GM18505 (cell line): Measurements from ENCODE around the gene MAS1.

Experiments used
- ATAC-seq: cut with Tn5 transposase; IDR thresholded peaks from one replicate; pipeline ENCODE4 v1.9.1; 2021; ENCODE audit not compliant: unreplicated experiment
- POLR2A ChIP-seq: IDR thresholded peaks from 4 replicates; pipeline ENCODE4 v1.6.1; 2011; ENCODE audit warnings: borderline replicate concordance; ENCODE audit not compliant: insufficient read depth, insufficient read length; ENCODE audit errors: extremely low read depth

Gene MAS1

GRCh38 chr6:159890201-159890600 lies 587 bp upstream of the MAS1 start:
- TF ChIP-seq POLR2A, result no peak
- ATAC-seq, result no peak

GRCh38 chr6:159892053-159892452 lies 1.3 kb downstream of the MAS1 start:
- TF ChIP-seq POLR2A, result no peak
- ATAC-seq, result no peak

- TF ChIP-seq POLR2A, result no peak
- no peak for ATAC-seq
Observed at GRCh38 chr6:159893064-159893463, 2.3 kb downstream of the MAS1 start.

- TF ChIP-seq POLR2A, result no peak
Observed at GRCh38 chr6:159894991-159895390, 4.2 kb downstream of the MAS1 start.

GRCh38 chr6:159897603-159898002 lies 6.8 kb downstream of the MAS1 start:
- no peak for ATAC-seq
- no peak for TF ChIP-seq POLR2A

More at GRCh38 chr6:159894991-159895390, 4.2 kb downstream of the MAS1 start:
- no peak for ATAC-seq

GRCh38 chr6:159898519-159898918 lies 7.7 kb downstream of the MAS1 start:
- no peak for ATAC-seq
- TF ChIP-seq POLR2A, result no peak

GRCh38 chr6:159899994-159900745 lies 9.4 kb downstream of the MAS1 start:
- no peak for ATAC-seq
- no peak for TF ChIP-seq POLR2A

- no peak for TF ChIP-seq POLR2A
- no peak for ATAC-seq
Observed at GRCh38 chr6:159902620-159903019, 11.8 kb downstream of the MAS1 start.

GRCh38 chr6:159904497-159904911 lies 13.7 kb downstream of the MAS1 start:
- peak; percentile 56 for ATAC-seq

GRCh38 chr6:159906400-159906799 lies 15.6 kb downstream of the MAS1 start:
- no peak for TF ChIP-seq POLR2A
- ATAC-seq, result no peak

More at GRCh38 chr6:159904497-159904911, 13.7 kb downstream of the MAS1 start:
- no peak for TF ChIP-seq POLR2A

GRCh38 chr6:159908535-159908934 lies 17.7 kb downstream of the MAS1 start:
- no peak for ATAC-seq
- TF ChIP-seq POLR2A, result no peak

- ATAC-seq, result no peak
- no peak for TF ChIP-seq POLR2A
Observed at GRCh38 chr6:159908979-159909378, 18.2 kb downstream of the MAS1 start.

- no peak for ATAC-seq
- no peak for TF ChIP-seq POLR2A
Observed at GRCh38 chr6:159910342-159910741, 19.6 kb downstream of the MAS1 start.

- TF ChIP-seq POLR2A, result no peak
- ATAC-seq, result no peak
Observed at GRCh38 chr6:159913375-159913774, 22.6 kb downstream of the MAS1 start.
